HCT116 (cell line): ENCODE results near the gene GPA33. TPM values are rescaled to one million over a fixed set of nuclear protein-coding genes. Genes with fewer than 3 reads are reported as not detected.

Experiments
- ATAC-seq: fragments of 200-7000 bp; cut with Tn5 transposase; 2 replicates; pipeline ENCODE4 v1.9.1; 2020; ENCODE audit warnings: mild to moderate bottlenecking, moderate library complexity
- BruUV-seq: library from RNA; stranded (reverse); fragments of 400-500 nt; replicated peaks from 2 replicates; lab custom pipeline; 2021; lab: Mats Ljungman, UMichigan
- CTCF ChIA-PET: fragments of 300-600 bp; sonication (Branson Sonifier 250); formaldehyde crosslinking; loops from one replicate; lab custom pipeline; 2021; ENCODE audit warnings: antibody characterized with exemption; lab: Charles Lee
- POLR2A ChIA-PET: fragments of 300-600, 350-600 bp; sonication (Branson Sonifier 250); formaldehyde crosslinking; loops from one replicate; lab custom pipeline; 2021; ENCODE audit warnings: antibody characterized with exemption; lab: Charles Lee
- RAD21 ChIA-PET, 2 experiments: fragments of 300-600 bp; sonication (Branson Sonifier 250); formaldehyde crosslinking; loops; one replicate each; lab custom pipeline; 2023; ENCODE audit warnings: low total read pairs in 2 of 2; ENCODE audit not compliant: uncharacterized antibody in 2 of 2, unreplicated experiment in 2 of 2, low non-redundant PET in 1 of 2; lab: Charles Lee
- DNase-seq: peaks from one replicate; pipeline ENCODE4 v3.0.0-alpha.2; 2010; ENCODE audit warnings: low read depth, low spot score
- H2AFZ ChIP-seq: fragments of 200-600 bp; shearing (Covaris generic), sonication (generic); 2 replicates; pipeline ENCODE4 v1.6.1; 2017; ENCODE audit warnings: low read depth, mixed run types, mixed read lengths, antibody characterized with exemption, low read length; ENCODE audit not compliant: poor library complexity, severe bottlenecking
- H3K27ac ChIP-seq: 2 replicates; pipeline ENCODE4 v1.5.1; 2012; ENCODE audit warnings: low read depth, low read length
- H3K27me3 ChIP-seq: fragments of 200-600 bp; sonication (generic); 2 replicates; pipeline ENCODE4 v1.6.1; 2016; ENCODE audit warnings: mixed run types, low read length, mixed read lengths; ENCODE audit not compliant: insufficient read depth
- H3K36me3 ChIP-seq, 2 experiments: fragments of 200-500 bp in 1 of 2; fragments of 200-600 bp in 1 of 2; sonication (Bioruptor generic) in 1 of 2; sonication (generic) in 1 of 2; 2 replicates each; pipeline versions ENCODE4 v1.5.1 to v1.6.1; 2014 to 2016; ENCODE audit warnings: low read length in 2 of 2, inconsistent platforms in 1 of 2, mixed read lengths in 1 of 2, mixed run types in 1 of 2; ENCODE audit not compliant: insufficient read depth in 2 of 2, control insufficient read depth in 1 of 2
- H3K4me1 ChIP-seq, 2 experiments: fragments of 200-600 bp in 1 of 2; sonication (generic) in 1 of 2; 2 replicates each; pipeline versions ENCODE4 v1.5.1 to v1.6.1; 2012 to 2017; ENCODE audit warnings: low read length in 2 of 2, inconsistent platforms in 1 of 2, mild to moderate bottlenecking in 1 of 2, mixed read lengths in 1 of 2, mixed run types in 1 of 2, moderate library complexity in 1 of 2; ENCODE audit not compliant: insufficient read depth in 2 of 2, control insufficient read depth in 1 of 2
- H3K4me2 ChIP-seq: fragments of 200-600 bp; sonication (generic); 2 replicates; pipeline ENCODE4 v1.6.1; 2017; ENCODE audit warnings: mixed run types, low read length, mixed read lengths
- H3K4me3 ChIP-seq, 2 experiments: fragments of 200-600 bp in 1 of 2; sonication (generic) in 1 of 2; replicated peaks in 1 of 2; 2 replicates each; pipeline ENCODE4 v1.5.1; 2011 to 2016; ENCODE audit warnings: low read length in 2 of 2, control low read depth in 1 of 2, low read depth in 1 of 2, mild to moderate bottlenecking in 1 of 2, mixed read lengths in 1 of 2, mixed run types in 1 of 2
- H3K79me2 ChIP-seq: fragments of 200-600 bp; sonication (generic); 2 replicates; pipeline ENCODE4 v1.6.1; 2017; ENCODE audit warnings: mild to moderate bottlenecking, mixed run types, low read length, moderate library complexity, mixed read lengths; ENCODE audit not compliant: insufficient read depth
- H3K9ac ChIP-seq: fragments of 200-600 bp; sonication (generic); 2 replicates; pipeline ENCODE4 v1.6.1; 2016; ENCODE audit warnings: low read length, mixed read lengths
- H3K9me2 ChIP-seq: fragments of 200-600 bp; sonication (generic), shearing (Covaris generic); 2 replicates; pipeline ENCODE4 v1.6.1; 2017; ENCODE audit warnings: mixed run types, mild to moderate bottlenecking, moderate library complexity; ENCODE audit not compliant: insufficient read depth
- H3K9me3 ChIP-seq, 2 experiments: fragments of 200-500 bp in 1 of 2; fragments of 200-600 bp in 1 of 2; sonication (Bioruptor generic) in 1 of 2; sonication (generic) in 1 of 2; 2 replicates each; pipeline ENCODE4 v1.6.1; 2014 to 2017; ENCODE audit warnings: low read length in 2 of 2, mixed read lengths in 2 of 2, inconsistent platforms in 1 of 2, low read depth in 1 of 2, mild to moderate bottlenecking in 1 of 2, mixed run types in 1 of 2, moderate library complexity in 1 of 2; ENCODE audit not compliant: control insufficient read depth in 1 of 2, insufficient read depth in 1 of 2
- H4K20me1 ChIP-seq: fragments of 200-600 bp; sonication (generic), shearing (Covaris generic); 2 replicates; pipeline ENCODE4 v1.6.1; 2017; ENCODE audit warnings: mixed run types, mild to moderate bottlenecking, moderate library complexity; ENCODE audit not compliant: insufficient read depth
- ATF3 ChIP-seq: IDR thresholded peaks from 2 replicates; pipeline ENCODE4 v1.6.1; 2012
- CEBPB ChIP-seq: IDR thresholded peaks from 2 replicates; pipeline ENCODE4 v1.6.1; 2012; ENCODE audit warnings: low read depth
- EGR1 ChIP-seq: IDR thresholded peaks from 2 replicates; pipeline ENCODE4 v1.6.1; 2012; ENCODE audit warnings: low read depth
- ELF1 ChIP-seq: IDR thresholded peaks from 2 replicates; pipeline ENCODE4 v1.6.1; 2012; ENCODE audit warnings: low read depth, borderline replicate concordance
- EZH2 ChIP-seq: fragments of 200-600 bp; sonication (generic); IDR thresholded peaks from 2 replicates; pipeline ENCODE4 v1.6.1; 2017; ENCODE audit warnings: antibody characterized with exemption, mixed run types
- EZH2phosphoT487 ChIP-seq: fragments of 200-600 bp; IDR thresholded peaks from 2 replicates; pipeline ENCODE4 v1.6.1; 2018; ENCODE audit warnings: antibody characterized with exemption, borderline replicate concordance
- JUND ChIP-seq: IDR thresholded peaks from 2 replicates; pipeline ENCODE4 v1.6.1; 2012
- MAX ChIP-seq: IDR thresholded peaks from 2 replicates; pipeline ENCODE4 v1.6.1; 2012
- POLR2AphosphoS5 ChIP-seq: IDR thresholded peaks from 2 replicates; pipeline ENCODE4 v1.6.1; 2011; ENCODE audit warnings: mild to moderate bottlenecking, low read depth, low read length, moderate library complexity
- RAD21 ChIP-seq: IDR thresholded peaks from 2 replicates; pipeline ENCODE4 v1.6.1; 2012; ENCODE audit warnings: low read depth, mild to moderate bottlenecking
- SRF ChIP-seq: IDR thresholded peaks from 2 replicates; pipeline ENCODE4 v1.6.1; 2012; ENCODE audit warnings: low read depth
- YY1 ChIP-seq: IDR thresholded peaks from 2 replicates; pipeline ENCODE4 v1.6.1; 2011; ENCODE audit warnings: low read length, low read depth, moderate library complexity, mild to moderate bottlenecking; ENCODE audit not compliant: insufficient replicate concordance; ENCODE audit errors: extremely low read depth
- ZNF274 ChIP-seq: fragments of 200-500 bp; sonication (Bioruptor generic); IDR thresholded peaks from 2 replicates; pipeline ENCODE4 v1.6.1; 2014; ENCODE audit warnings: mild to moderate bottlenecking, low read depth, low read length, inconsistent platforms
- intact Hi-C: fragments of 100-400 bp; cut with micrococcal nuclease; formaldehyde crosslinking; loops from 2 replicates; pipeline ENCODE4 v1.10.0; 2022
- total RNA-seq: library from RNA; stranded (reverse); gene quantifications from one replicate; pipeline ENCODE4 v1.2.1, GENCODE V29; 2021; ENCODE audit not compliant: unreplicated experiment
- TF ChIP-seq, protein P1 (sequence below), 3 experiments: fragments of 200-600 bp in 1 of 3; sonication (generic) in 1 of 3; IDR thresholded peaks in 2 of 3; conservative IDR thresholded peaks in 1 of 3; 2 replicates each; pipeline ENCODE4 v1.5.1; 2012 to 2017; ENCODE audit warnings: low read depth in 2 of 3, low read length in 2 of 3, antibody characterized with exemption in 1 of 3, borderline replicate concordance in 1 of 3, control low read depth in 1 of 3, mild to moderate bottlenecking in 1 of 3, mixed read lengths in 1 of 3, mixed run types in 1 of 3, moderate library complexity in 1 of 3; ENCODE audit not compliant: insufficient read depth in 1 of 3

GPA33 gene
- total RNA-seq, 1 experiment from 2014 or later: 0.22 TPM

DNA sequence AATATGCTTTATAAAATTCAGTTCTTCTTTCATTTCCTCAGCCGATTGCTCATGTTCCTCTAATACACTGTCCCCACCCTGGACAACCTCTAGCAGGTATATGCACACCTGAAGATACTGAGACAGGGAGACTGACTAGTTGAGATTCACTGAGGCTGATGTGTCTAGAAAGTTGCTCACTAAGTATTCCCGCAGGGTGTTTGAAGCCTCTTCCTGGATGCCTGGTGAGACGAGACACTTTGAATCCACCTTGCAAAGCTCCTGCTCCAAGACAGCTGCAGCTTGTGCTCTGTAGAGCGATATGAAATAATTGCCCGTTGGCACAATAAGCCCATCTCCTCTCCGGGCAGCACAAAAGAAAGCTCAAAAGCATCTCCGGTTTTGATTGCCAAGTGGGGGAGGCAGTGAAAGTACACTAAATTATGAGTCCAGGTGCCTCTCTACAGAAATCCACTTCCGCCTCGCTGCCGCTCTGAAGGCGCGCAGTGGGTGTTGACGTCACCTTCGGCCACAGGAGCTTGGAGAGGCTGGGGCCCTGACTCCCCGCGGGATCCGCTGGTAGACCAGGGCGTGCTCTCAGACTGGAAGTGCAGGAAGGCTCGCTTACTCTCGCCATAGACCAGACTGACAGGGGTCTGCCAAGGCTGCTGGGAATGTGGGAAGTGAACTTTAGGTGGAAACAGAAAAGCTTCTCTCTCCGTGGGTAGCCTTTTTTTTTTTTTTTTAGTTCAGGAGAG, 46.3 kb downstream of the GPA33 start:
- intact Hi-C loops: no loop called here
- Histone ChIP-seq H4K20me1 (no peaks in the 10 kb centered on the region), H3K9ac (no peak overlapping the region), H3K9me3 (no peaks in the 10 kb centered on the region), H3K27ac (no peak overlapping the region), H2AFZ (no peak overlapping the region), H3K4me1 (no peaks in the 10 kb centered on the region), H3K36me3 (no peaks in the 10 kb centered on the region), H3K9me2 (no peaks in the 10 kb centered on the region), H3K27me3 (no peaks in the 10 kb centered on the region), H3K4me2 (no peak overlapping the region), H3K79me2 (no peaks in the 10 kb centered on the region), H3K4me3 (no peak overlapping the region)
- ChIA-PET POLR2A (no interaction called here), CTCF (no interaction called here), RAD21 (no interaction called here)
- BruUV-seq: no TSS peak
- no peak for TF ChIP-seq SRF
- TF ChIP-seq MAX: no peak
- no peak for TF ChIP-seq EZH2
- TF ChIP-seq RAD21: no peak
- TF ChIP-seq, protein P1, sequence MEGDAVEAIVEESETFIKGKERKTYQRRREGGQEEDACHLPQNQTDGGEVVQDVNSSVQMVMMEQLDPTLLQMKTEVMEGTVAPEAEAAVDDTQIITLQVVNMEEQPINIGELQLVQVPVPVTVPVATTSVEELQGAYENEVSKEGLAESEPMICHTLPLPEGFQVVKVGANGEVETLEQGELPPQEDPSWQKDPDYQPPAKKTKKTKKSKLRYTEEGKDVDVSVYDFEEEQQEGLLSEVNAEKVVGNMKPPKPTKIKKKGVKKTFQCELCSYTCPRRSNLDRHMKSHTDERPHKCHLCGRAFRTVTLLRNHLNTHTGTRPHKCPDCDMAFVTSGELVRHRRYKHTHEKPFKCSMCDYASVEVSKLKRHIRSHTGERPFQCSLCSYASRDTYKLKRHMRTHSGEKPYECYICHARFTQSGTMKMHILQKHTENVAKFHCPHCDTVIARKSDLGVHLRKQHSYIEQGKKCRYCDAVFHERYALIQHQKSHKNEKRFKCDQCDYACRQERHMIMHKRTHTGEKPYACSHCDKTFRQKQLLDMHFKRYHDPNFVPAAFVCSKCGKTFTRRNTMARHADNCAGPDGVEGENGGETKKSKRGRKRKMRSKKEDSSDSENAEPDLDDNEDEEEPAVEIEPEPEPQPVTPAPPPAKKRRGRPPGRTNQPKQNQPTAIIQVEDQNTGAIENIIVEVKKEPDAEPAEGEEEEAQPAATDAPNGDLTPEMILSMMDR (IDR thresholded peaks at IDR 0.05 in 2 of 3, conservative IDR thresholded peaks at IDR 0.05 in 1 of 3; ENCODE audit: borderline replicate concordance in 1 of 3, insufficient read depth in 1 of 3, low read depth in 2 of 3, low read length in 2 of 3): no peak
- no peak for TF ChIP-seq ELF1
- no peak for TF ChIP-seq EZH2phosphoT487
- no peak for TF ChIP-seq JUND
- no peak for TF ChIP-seq POLR2AphosphoS5
- TF ChIP-seq EGR1: no peak
- TF ChIP-seq CEBPB: no peak
- TF ChIP-seq ATF3: no peak
- no peak for TF ChIP-seq YY1
- no peak for TF ChIP-seq ZNF274
- ATAC-seq (no peak), DNase-seq (no peak)
